ENCODE results near the gene CPNE9. TPM values are rescaled to one million over a fixed set of nuclear protein-coding genes. Genes with fewer than 3 reads are reported as not detected.

The CPNE9 gene
- polyA plus RNA-seq, 3 donors: 0.06 to 0.09 TPM; not detected in 1

- no peak overlapping the region for H3K27ac ChIP-seq (ENCODE audit: low read depth, low read length)
- WGBS, 3 donors: 1 to 3% (median 3%) methylated on average over 59 to 62 of the region's 62 CpGs
Measured at GRCh38 chr3:9704347-9705322, 1.0 kb downstream of the CPNE9 start.

- WGBS, 3 donors: 74 to 89% (median 81%) methylated on average over 3 of the region's 3 CpGs
- H3K27ac ChIP-seq (ENCODE audit: low read depth, low read length): no peak overlapping the region
Measured at GRCh38 chr3:9710174-9710739, 6.6 kb downstream of the CPNE9 start.

GRCh38 chr3:9712415-9712814, 8.8 kb downstream of the CPNE9 start:
- H3K27ac ChIP-seq (ENCODE audit: low read depth, low read length): no peak overlapping the region
- WGBS, 3 donors: 67 to 98% (median 74%) methylated on average over 2 of the region's 2 CpGs

GRCh38 chr3:9713142-9713541, 9.5 kb downstream of the CPNE9 start:
- 75 to 93% (median 88%) methylated on average over 4 of the region's 4 CpGs for WGBS, 3 donors

GRCh38 chr3:9715136-9715535, 11.5 kb downstream of the CPNE9 start:
- WGBS, 3 donors: 15 to 29% (median 18%) methylated on average over 4 of the region's 4 CpGs
- H3K27ac ChIP-seq (ENCODE audit: low read depth, low read length): no peak overlapping the region

More at GRCh38 chr3:9713142-9713541, 9.5 kb downstream of the CPNE9 start:
- no peak overlapping the region for H3K27ac ChIP-seq (ENCODE audit: low read depth, low read length)

GRCh38 chr3:9715764-9716437, 12.3 kb downstream of the CPNE9 start:
- no peak overlapping the region for H3K27ac ChIP-seq (ENCODE audit: low read depth, low read length)
- WGBS, 3 donors: 17 to 46% (median 21%) methylated on average over 6 of the region's 6 CpGs

GRCh38 chr3:9716801-9717555, 13.3 kb downstream of the CPNE9 start:
- H3K27ac ChIP-seq (ENCODE audit: low read depth, low read length): no peak overlapping the region
- 65 to 79% (median 73%) methylated on average over 5 of the region's 5 CpGs for WGBS, 3 donors

- WGBS, 3 donors: 61 to 91% (median 84%) methylated on average over 1 of the region's 1 CpG
- H3K27ac ChIP-seq (ENCODE audit: low read depth, low read length): no peak overlapping the region
Measured at GRCh38 chr3:9717563-9717962, 13.9 kb downstream of the CPNE9 start.

GRCh38 chr3:9718118-9718517, 14.5 kb downstream of the CPNE9 start:
- WGBS, 3 donors: 58 to 75% (median 72%) methylated on average over 4 of the region's 4 CpGs
- H3K27ac ChIP-seq (ENCODE audit: low read depth, low read length): no peak overlapping the region

GRCh38 chr3:9721015-9721699, 17.5 kb downstream of the CPNE9 start:
- 34 to 61% (median 57%) methylated on average over 7 of the region's 7 CpGs for WGBS, 3 donors

GRCh38 chr3:9721700-9722060, 18.0 kb downstream of the CPNE9 start:
- no peak overlapping the region for H3K27ac ChIP-seq (ENCODE audit: low read depth, low read length)
- 69 to 95% (median 86%) methylated on average over 2 of the region's 2 CpGs for WGBS, 3 donors

More at GRCh38 chr3:9721015-9721699, 17.5 kb downstream of the CPNE9 start:
- H3K27ac ChIP-seq (ENCODE audit: low read depth, low read length): no peak overlapping the region

- WGBS, 3 donors: 68 to 81% (median 76%) methylated on average over 4 of the region's 4 CpGs
- no peak overlapping the region for H3K27ac ChIP-seq (ENCODE audit: low read depth, low read length)
Measured at GRCh38 chr3:9725775-9726515, 22.3 kb downstream of the CPNE9 start.

GRCh38 chr3:9727041-9727595, 23.5 kb downstream of the CPNE9 start:
- 6 to 20% (median 18%) methylated on average over 11 of the region's 11 CpGs for WGBS, 3 donors
- H3K27ac ChIP-seq (ENCODE audit: low read depth, low read length): no peak overlapping the region

- no peak overlapping the region for H3K27ac ChIP-seq (ENCODE audit: low read depth, low read length)
- 81 to 91% (median 91%) methylated on average over 2 of the region's 2 CpGs for WGBS, 3 donors
Measured at GRCh38 chr3:9727743-9728142, 24.1 kb downstream of the CPNE9 start.

GRCh38 chr3:9729419-9729818, 25.8 kb downstream of the CPNE9 start:
- H3K27ac ChIP-seq (ENCODE audit: low read depth, low read length): no peak overlapping the region
- WGBS, 3 donors: 87 to 94% (median 89%) methylated on average over 10 of the region's 10 CpGs

GRCh38 chr3:9730657-9731205, 27.1 kb downstream of the CPNE9 start:
- WGBS, 3 donors: 1 to 2% (median 2%) methylated on average over 16 to 17 of the region's 17 CpGs
- H3K27ac ChIP-seq (ENCODE audit: low read depth, low read length): no peak overlapping the region
